ENCODE measurements around the gene ASXL1. TPM values are rescaled to one million over a fixed set of nuclear protein-coding genes. Genes with fewer than 3 reads are reported as not detected.
A peak's percentile ranks its signal among the peaks of the same experiment; 100 is the strongest.

ASXL1 gene
- total and polyA plus RNA-seq, 10 donors: 14.1 to 149 (median 96.8) TPM

DNA sequence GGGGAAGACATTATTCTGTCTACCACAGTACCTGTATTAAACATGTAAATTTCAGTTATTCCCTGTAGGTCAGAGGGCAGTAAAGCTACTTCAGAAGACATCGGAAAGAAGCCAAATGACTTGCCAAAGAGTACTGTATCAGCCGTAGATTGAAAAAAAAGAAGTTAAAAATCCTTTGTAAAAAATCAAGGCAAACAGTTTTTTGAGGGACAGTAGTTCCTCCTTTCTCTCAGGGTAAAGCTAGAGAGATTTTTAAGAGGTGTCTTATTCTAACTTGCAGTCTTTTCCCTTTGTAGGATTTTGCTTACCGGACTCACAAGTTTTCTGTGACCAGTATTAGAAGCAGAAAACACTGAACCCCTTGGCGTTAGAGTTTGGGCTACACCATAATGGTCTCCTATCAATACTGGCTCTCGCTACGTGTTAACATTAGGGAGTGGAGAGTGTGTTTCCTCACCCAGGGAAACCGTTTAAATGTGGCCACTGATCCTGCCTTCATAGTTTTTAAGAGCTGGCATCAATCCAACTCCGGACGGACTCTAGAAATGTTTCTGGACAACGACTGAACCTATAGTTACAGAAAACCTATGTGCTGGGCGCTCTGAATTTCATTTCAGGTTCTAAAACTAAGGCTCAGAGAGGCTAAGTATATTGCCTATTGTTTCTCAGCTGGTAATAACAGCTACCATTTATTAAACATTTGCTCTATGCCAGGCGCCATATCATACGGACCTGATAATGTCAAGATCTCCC is 1.3 kb upstream of the ASXL1 start:
- peak overlapping the region in 6 of 8 donors; percentile 77 to 97 (median 92) for H3K4me3 ChIP-seq
- no peaks in the 10 kb centered on the region for H3K27me3 ChIP-seq (replicated peaks in 1 of 7)
- H3K9me3 ChIP-seq: no peaks in the 10 kb centered on the region
- DNase-seq: no peak
- no peaks in the 10 kb centered on the region for H3K36me3 ChIP-seq
- no peak for TF ChIP-seq POLR2A (IDR thresholded peaks at IDR 0.05)
- TF ChIP-seq POLR2AphosphoS5 (IDR thresholded peaks at IDR 0.05): no peak
- no peak for TF ChIP-seq CTCF (IDR thresholded peaks at IDR 0.05 in 8 of 11, conservative IDR thresholded peaks at IDR 0.05 in 3 of 11)
- intact Hi-C loops (cut with DNase I; ENCODE audit: low total_unique reads): loop anchor here (5.0 kb wide), 1 partner anchor 74 kb away; no protein-coding TSS in a partner anchor
- peak overlapping the region in 7 of 8 donors; percentile 93 to 99 (median 99) for H3K27ac ChIP-seq
- peaks cover 0 to 57% (median 37%) of the 10 kb centered on the region in 6 donors for H3K4me1 ChIP-seq
- 21 to 39% (median 27%) methylated on average over 13 of the region's 13 CpGs for WGBS, 5 donors

GRCh38 chr20:32357375-32357868 is 709 bp upstream of the ASXL1 start:
- intact Hi-C loops (cut with DNase I; ENCODE audit: low total_unique reads): loop anchor here (5.0 kb wide), 1 partner anchor 75 kb away; no protein-coding TSS in a partner anchor
- 1 to 4% (median 2%) methylated on average over 9 to 11 of the region's 11 CpGs for WGBS, 5 donors

GRCh38 chr20:32358632-32358882 is 426 bp downstream of the ASXL1 start:
- peaks cover 12 to 74% (median 55%) of the 10 kb centered on the region in 6 donors for H3K4me1 ChIP-seq
- no peak for DNase-seq

More at GRCh38 chr20:32357375-32357868, 709 bp upstream of the ASXL1 start:
- H3K27me3 ChIP-seq (replicated peaks in 1 of 7): no peaks in the 10 kb centered on the region
- no peaks in the 10 kb centered on the region for H3K36me3 ChIP-seq
- peak overlapping the region; percentile 54 to 97 (median 91) for H3K4me3 ChIP-seq
- peak overlapping the region; percentile 90 to 99 (median 98) for H3K27ac ChIP-seq
- no peak for DNase-seq
- TF ChIP-seq CTCF (IDR thresholded peaks at IDR 0.05 in 8 of 11, conservative IDR thresholded peaks at IDR 0.05 in 3 of 11) (peak in 1 of 11 experiments; percentile 17), POLR2AphosphoS5 (IDR thresholded peaks at IDR 0.05) (no peak)
- peaks cover under 1 to 63% (median 43%) of the 10 kb centered on the region in 6 donors for H3K4me1 ChIP-seq
- H3K9me3 ChIP-seq: no peaks in the 10 kb centered on the region

More at GRCh38 chr20:32358632-32358882, 426 bp downstream of the ASXL1 start:
- peak overlapping the region; percentile 82 to 97 (median 91) for H3K4me3 ChIP-seq
- 1% methylated on average over 20 to 35 of the region's 35 CpGs; no CpG with 5 or more reads in 3 of the 5 donors for WGBS, 5 donors
- no peaks in the 10 kb centered on the region for H3K9me3 ChIP-seq
- H3K27me3 ChIP-seq (replicated peaks in 1 of 7): no peaks in the 10 kb centered on the region
- no peak for TF ChIP-seq POLR2A (IDR thresholded peaks at IDR 0.05)
- no peak for TF ChIP-seq POLR2AphosphoS5 (IDR thresholded peaks at IDR 0.05)
- TF ChIP-seq CTCF (IDR thresholded peaks at IDR 0.05 in 8 of 11, conservative IDR thresholded peaks at IDR 0.05 in 3 of 11): no peak
- H3K36me3 ChIP-seq: no peaks in the 10 kb centered on the region
- peak overlapping the region; percentile 90 to 99 (median 98) for H3K27ac ChIP-seq
- intact Hi-C loops (cut with DNase I; ENCODE audit: low total_unique reads): loop anchor here (5.0 kb wide), 1 partner anchor 76 kb away; no protein-coding TSS in a partner anchor
